Fibroblast of lung (primary cell): ENCODE data around the gene RBM38. TPM values are rescaled to one million over a fixed set of nuclear protein-coding genes. Genes with fewer than 3 reads are reported as not detected.

Source experiments
- DNase-seq, 2 donors: peaks; one replicate each; pipeline versions ENCODE4 v3.0.0 to v3.0.0-alpha.2; 2010; ENCODE audit warnings: low read depth in 2 of 2
- H2AFZ ChIP-seq: 2 replicates; pipeline ENCODE4 v1.5.1; 2012; ENCODE audit warnings: low read length, control low read depth, inconsistent platforms
- H3K27ac ChIP-seq: 2 replicates; pipeline ENCODE4 v1.5.1; 2011; ENCODE audit warnings: low read length, control low read depth; ENCODE audit not compliant: insufficient read depth
- H3K27me3 ChIP-seq: 2 replicates; pipeline ENCODE4 v1.5.1; 2011; ENCODE audit warnings: mild to moderate bottlenecking, low read length; ENCODE audit not compliant: control insufficient read depth, insufficient read depth
- H3K36me3 ChIP-seq: 2 replicates; pipeline ENCODE4 v1.5.1; 2011; ENCODE audit warnings: low read length; ENCODE audit not compliant: control insufficient read depth, insufficient read depth
- H3K4me1 ChIP-seq: 2 replicates; pipeline ENCODE4 v1.5.1; 2011; ENCODE audit warnings: low read length; ENCODE audit not compliant: control insufficient read depth, insufficient read depth; ENCODE audit errors: extremely low read depth
- H3K4me2 ChIP-seq: 2 replicates; pipeline ENCODE4 v1.5.1; 2011; ENCODE audit warnings: low read length, control low read depth; ENCODE audit not compliant: insufficient read depth; ENCODE audit errors: extremely low read depth
- H3K4me3 ChIP-seq, 4 experiments: fragments of 200-600 bp in 1 of 4; sonication (generic) in 1 of 4; replicated peaks in 1 of 4; 2 replicates each; pipeline ENCODE4 v1.5.1; 2011 to 2016; ENCODE audit warnings: low read length in 4 of 4, low read depth in 3 of 4, mild to moderate bottlenecking in 3 of 4, control low read depth in 2 of 4, inconsistent platforms in 1 of 4, mixed read lengths in 1 of 4; ENCODE audit not compliant: insufficient read depth in 1 of 4; ENCODE audit errors: control extremely low read depth in 1 of 4
- H3K79me2 ChIP-seq: 2 replicates; pipeline ENCODE4 v1.5.1; 2012; ENCODE audit warnings: mild to moderate bottlenecking, low read length, inconsistent platforms; ENCODE audit not compliant: control insufficient read depth, insufficient read depth
- H3K9ac ChIP-seq: 2 replicates; pipeline ENCODE4 v1.5.1; 2011; ENCODE audit warnings: mild to moderate bottlenecking, low read length, control low read depth; ENCODE audit not compliant: insufficient read depth
- H3K9me3 ChIP-seq: 2 replicates; pipeline ENCODE4 v1.5.1; 2012; ENCODE audit warnings: low read depth, low read length; ENCODE audit not compliant: control insufficient read depth, insufficient read depth
- H4K20me1 ChIP-seq: 2 replicates; pipeline ENCODE4 v1.5.1; 2011; ENCODE audit warnings: low read length; ENCODE audit not compliant: control insufficient read depth, insufficient read depth; ENCODE audit errors: extremely low read depth
- CTCF ChIP-seq, 2 donors: IDR thresholded peaks in 1 of 2; conservative IDR thresholded peaks in 1 of 2; 1 replicate in 1 of 2; 2 replicates in 1 of 2; pipeline ENCODE4 v1.5.1; 2011 to 2012; ENCODE audit warnings: low read length in 2 of 2, control low read depth in 1 of 2, inconsistent platforms in 1 of 2, low read depth in 1 of 2, mild to moderate bottlenecking in 1 of 2
- EZH2 ChIP-seq: IDR thresholded peaks from 2 replicates; pipeline ENCODE4 v1.5.1; 2012; ENCODE audit warnings: low read length, control low read depth, mild to moderate bottlenecking; ENCODE audit errors: missing control alignments
- polyA plus RNA-seq, 2 donors: library from polyadenylated mRNA; depleted of rRNA in 1 of 2; stranded (reverse) in 1 of 2; unstranded in 1 of 2; fragments of >200 nt; gene quantifications; 2 replicates each; pipeline ENCODE4 v1.2.1, GENCODE V29; 2011 to 2012; ENCODE audit warnings: missing spikeins in 1 of 2
- total RNA-seq: library from RNA; depleted of rRNA; stranded (reverse); fragments of >200 nt; gene quantifications from 2 replicates; pipeline ENCODE4 v1.2.1, GENCODE V29; 2014

Gene RBM38
- total and polyA plus RNA-seq, 2 donors (not counting 1 experiment from before 2014, with no cell fraction given): 3.9 to 7.9 TPM

DNA sequence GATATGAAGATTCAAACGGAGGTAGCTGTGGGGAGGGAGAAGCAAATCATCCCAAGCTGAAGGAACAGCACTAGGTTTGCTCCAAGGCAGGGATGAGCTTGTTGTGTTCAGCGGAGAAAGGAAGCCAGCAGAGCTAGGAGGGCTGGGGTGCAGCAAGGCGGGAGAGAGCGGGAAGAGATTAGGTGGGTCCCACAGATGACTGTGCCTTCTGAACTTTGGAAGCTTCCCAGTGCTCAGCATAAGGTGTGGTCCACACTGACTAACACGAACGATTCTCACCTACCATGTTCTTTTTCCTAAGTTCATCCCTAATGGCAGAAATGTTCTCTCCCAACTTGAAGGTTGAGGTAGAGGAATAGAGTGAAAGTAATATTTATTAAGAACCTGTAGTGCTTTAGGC is 38.9 kb upstream of the RBM38 start:
- H3K36me3 ChIP-seq: peaks cover 14% of the 10 kb centered on the region
- no peak for DNase-seq
- H3K79me2 ChIP-seq: peaks cover 30% of the 10 kb centered on the region
- H2AFZ ChIP-seq: no peak overlapping the region
- peak overlapping the region; percentile 96 for H3K27ac ChIP-seq
- no peak for TF ChIP-seq EZH2
- no peak for TF ChIP-seq CTCF (conservative IDR thresholded peaks at IDR 0.05 in 1 of 2, IDR thresholded peaks at IDR 0.05 in 1 of 2; ENCODE audit: low read depth in 1 of 2, low read length in 2 of 2)
- no peaks in the 10 kb centered on the region for H3K27me3 ChIP-seq
- H4K20me1 ChIP-seq: no peaks in the 10 kb centered on the region
- peak overlapping the region; percentile 84 to 100 (median 94) for H3K4me3 ChIP-seq
- no peak overlapping the region for H3K9ac ChIP-seq
- peak overlapping the region; percentile 98 for H3K4me2 ChIP-seq
- peaks cover 5% of the 10 kb centered on the region for H3K4me1 ChIP-seq
- no peaks in the 10 kb centered on the region for H3K9me3 ChIP-seq

DNA sequence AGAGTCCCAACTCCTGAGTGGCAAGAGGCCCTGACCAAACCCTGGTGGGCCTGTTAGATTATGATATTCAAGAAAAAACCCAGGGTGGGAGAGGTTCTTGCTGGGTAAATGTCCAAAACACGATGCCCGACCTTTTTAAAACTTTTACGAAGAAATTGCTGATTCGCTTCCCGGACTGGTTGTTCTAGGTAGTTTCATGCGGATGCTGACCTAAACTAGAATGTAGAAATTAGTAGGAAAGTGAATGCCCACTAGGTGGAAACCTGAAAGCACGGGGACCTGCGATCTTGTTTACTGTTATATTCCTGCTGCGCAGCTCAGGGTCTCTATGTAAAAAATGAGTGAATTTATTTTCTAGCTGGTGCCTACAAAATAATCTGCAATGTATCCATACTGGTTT is 37.8 kb upstream of the RBM38 start:
- Histone ChIP-seq H3K36me3 (peaks cover 14% of the 10 kb centered on the region), H2AFZ (no peak overlapping the region), H3K9ac (no peak overlapping the region), H3K4me1 (peaks cover 5% of the 10 kb centered on the region), H3K27ac (no peak overlapping the region), H4K20me1 (no peaks in the 10 kb centered on the region), H3K27me3 (no peaks in the 10 kb centered on the region), H3K9me3 (no peaks in the 10 kb centered on the region), H3K79me2 (peaks cover 30% of the 10 kb centered on the region), H3K4me3 (no peak overlapping the region), H3K4me2 (no peak overlapping the region)
- DNase-seq: no peak
- TF ChIP-seq EZH2 (no peak), CTCF (conservative IDR thresholded peaks at IDR 0.05 in 1 of 2, IDR thresholded peaks at IDR 0.05 in 1 of 2; ENCODE audit: low read depth in 1 of 2, low read length in 2 of 2) (no peak)

DNA sequence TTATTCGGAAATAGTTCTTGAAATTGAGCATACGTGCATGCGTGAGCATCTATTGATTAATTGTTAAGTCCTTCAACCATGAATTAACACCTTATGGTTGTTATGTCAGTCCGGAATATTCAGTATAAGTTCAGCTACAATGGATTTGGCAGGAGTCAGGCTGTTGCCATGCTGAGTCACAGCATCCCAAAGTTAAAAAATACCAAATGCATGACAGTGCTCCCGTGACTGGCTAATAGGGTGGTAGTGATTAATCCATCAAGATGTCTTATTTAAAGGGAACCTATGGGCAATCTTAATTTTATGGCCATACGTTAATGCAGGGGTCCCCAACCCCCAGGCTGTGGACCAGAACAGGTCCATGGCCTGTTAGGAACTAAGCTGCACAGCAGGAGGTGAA is 29.7 kb upstream of the RBM38 start:
- Histone ChIP-seq H3K9ac (no peak overlapping the region), H2AFZ (no peak overlapping the region), H3K9me3 (no peaks in the 10 kb centered on the region), H3K79me2 (peaks cover 13% of the 10 kb centered on the region), H3K4me3 (peak overlapping the region in 1 of 4 experiments; percentile 16), H3K4me2 (no peak overlapping the region), H3K36me3 (peaks cover 2% of the 10 kb centered on the region), H3K27me3 (no peaks in the 10 kb centered on the region), H4K20me1 (no peaks in the 10 kb centered on the region), H3K27ac (peak overlapping the region; percentile 41), H3K4me1 (peaks cover 5% of the 10 kb centered on the region)
- DNase-seq: peak; percentile 81 to 88
- TF ChIP-seq CTCF (conservative IDR thresholded peaks at IDR 0.05 in 1 of 2, IDR thresholded peaks at IDR 0.05 in 1 of 2; ENCODE audit: low read depth in 1 of 2, low read length in 2 of 2) (no peak), EZH2 (no peak)
